NCI-H2029 treated with DMSO at 0.1 percent for 48 hours (cell line): ENCODE results near the gene LCE3B.
"Not testable (repeated sequence)": the region's sequence is repeated elsewhere in the genome, so short reads cannot be mapped to it uniquely, and the experiment has no call there.

Source experiments
- DNase-seq: peaks from one replicate; lab custom pipeline; 2025; lab: John Stamatoyannopoulos, UW

The LCE3B gene, protein sequence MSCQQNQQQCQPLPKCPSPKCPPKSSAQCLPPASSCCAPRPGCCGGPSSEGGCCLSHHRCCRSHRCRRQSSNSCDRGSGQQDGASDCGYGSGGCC

DNA sequence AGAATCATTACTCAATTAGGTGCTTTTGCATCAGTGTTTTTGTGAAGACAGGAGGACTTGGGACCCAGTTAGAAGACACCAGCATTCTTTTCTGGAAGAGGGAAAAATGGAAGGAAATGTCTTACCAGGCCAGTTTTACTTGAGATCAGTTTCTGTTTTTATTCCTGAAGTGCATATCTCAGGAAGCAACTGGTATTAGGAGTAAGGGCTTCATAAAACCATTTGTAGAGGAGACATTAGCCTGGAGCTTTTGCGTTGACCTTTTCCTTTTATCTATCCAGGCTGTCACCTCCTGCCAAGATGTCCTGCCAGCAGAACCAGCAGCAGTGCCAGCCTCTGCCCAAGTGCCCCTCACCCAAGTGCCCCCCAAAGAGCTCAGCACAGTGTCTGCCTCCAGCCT, at the start of gene LCE3B:
TSS of gene LCE3B (plus strand) at position 301 of the 400 bp plus-strand sequence. CDS start at position 301, 0 bp downstream.
- no peak for DNase-seq

DNA sequence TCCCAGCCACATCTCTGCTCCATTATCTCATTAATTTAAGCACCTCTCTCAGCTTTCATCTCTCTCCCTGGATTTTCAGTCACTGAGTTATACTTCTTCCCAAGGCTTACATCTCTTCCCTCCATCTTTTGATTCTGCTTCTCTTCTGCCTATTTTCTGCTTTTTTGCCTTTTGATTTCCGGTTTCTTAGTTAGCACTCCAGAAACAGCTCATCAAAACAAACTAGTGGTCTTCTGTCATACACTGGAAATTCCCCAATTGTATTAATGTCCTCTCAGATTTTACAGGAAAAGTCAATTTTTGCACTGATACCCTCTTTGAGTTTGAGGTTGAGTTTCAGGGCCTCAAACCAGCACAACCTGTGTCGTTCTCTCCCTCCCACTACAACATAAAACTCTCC, 48.5 kb upstream of the LCE3B start:
- no peak for DNase-seq

DNA sequence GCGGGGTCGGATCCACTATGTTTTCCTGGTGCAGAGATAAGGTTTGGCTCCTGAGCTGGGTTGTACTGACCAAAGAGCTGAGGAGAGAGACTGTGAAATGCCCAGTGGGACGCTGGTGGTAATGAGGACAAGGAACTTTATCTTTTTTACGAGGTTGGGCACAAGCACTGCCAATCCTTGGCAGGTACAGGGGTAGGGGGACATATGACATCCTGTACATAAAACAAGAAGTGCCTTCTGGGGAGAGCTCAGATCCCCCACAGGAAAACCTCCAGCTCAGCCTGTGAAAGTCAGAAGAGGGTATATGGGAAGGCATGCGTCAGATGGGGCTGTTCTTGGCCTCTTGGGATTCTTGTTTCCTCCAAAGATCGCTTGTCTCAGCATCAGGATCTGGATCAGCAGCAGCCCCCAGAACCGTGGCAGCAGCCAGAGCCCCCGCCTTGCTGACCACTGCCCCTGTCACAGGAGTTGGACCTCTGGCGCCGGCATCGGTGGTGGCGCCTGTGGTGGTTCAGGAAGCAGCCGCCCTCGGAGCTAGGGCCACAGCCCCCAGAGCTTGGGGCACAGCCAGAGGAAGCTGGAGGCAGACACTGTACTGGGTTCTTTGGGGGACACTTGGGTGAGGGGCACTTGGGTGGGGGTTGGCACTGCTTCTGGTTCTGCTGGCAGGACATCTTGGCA, 47.9 kb upstream of the LCE3B start:
- no peak for DNase-seq

DNA sequence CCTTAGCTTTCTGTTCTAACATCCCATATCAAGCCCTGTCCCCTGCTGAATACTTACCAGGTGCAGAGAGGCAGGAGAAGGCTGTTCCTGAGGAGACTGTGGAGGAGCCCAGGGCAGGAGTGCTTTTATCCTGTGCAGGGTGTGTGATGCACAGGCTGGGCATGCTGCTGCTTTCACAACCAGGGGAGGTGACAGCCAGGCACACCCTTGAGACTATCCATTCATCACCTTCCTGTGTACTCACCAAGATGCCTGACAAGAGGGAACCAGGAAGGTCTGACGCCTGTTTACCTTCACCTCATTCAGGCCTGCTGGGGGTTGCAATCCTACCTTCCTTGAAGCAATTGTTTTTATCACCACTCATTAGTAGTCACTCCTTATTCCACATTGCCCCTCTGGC, 46.9 kb upstream of the LCE3B start, which contains the start of gene LCE3E:
TSS of gene LCE3E (minus strand) at position 100 of the 400 bp plus-strand sequence. CDS start 572 bp downstream, outside the sequence.
- DNase-seq: no peak

- no peak for DNase-seq
Measured at GRCh38 chr1:152577168-152577567, 36.4 kb upstream of the LCE3B start.

DNA sequence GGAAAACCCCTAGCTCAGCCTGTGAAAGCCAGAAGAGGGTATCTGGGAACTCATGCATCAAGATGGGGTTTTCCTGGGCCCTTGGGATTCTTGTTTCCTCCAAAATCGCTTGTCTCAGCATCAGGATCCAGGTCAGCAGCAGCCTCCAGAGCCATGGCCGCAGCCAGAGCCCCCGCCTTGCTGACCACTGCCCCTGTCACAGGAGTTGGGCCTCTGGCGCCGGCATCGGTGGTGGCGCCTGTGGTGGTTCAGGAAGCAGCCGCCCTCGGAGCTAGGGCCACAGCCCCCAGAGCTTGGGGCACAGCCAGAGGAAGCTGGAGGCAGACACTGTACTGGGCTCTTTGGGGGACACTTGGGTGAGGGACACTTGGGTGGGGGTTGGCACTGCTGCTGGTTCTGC, 34.1 kb upstream of the LCE3B start:
- not testable (repeated sequence) for DNase-seq

GRCh38 chr1:152580433-152580832, 33.2 kb upstream of the LCE3B start, which contains the start of gene LCE3D:
Gene LCE3D, minus strand, starts transcription at chr1:152580516. Its CDS starts 580 bp downstream, at chr1:152579936.
- no peak for DNase-seq

DNA sequence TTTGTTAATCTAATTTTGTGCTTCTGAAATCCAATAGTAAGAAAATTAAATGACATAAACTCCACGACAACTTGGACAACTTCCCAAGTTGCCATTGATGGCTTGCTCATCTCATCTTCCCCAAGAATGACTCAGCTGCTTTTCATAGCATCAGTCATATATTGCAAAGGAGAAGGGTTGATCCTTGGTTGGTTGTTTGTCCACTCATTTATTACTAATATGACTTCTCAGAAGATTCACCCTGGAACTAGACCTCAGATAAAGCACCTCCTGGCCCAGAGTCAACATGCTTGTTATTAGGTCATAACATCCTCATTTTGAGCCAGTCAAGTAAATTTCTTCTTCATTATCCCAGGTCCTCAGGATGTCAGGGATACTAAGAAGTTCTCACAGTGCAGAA, 31.0 kb upstream of the LCE3B start:
- no peak for DNase-seq

DNA sequence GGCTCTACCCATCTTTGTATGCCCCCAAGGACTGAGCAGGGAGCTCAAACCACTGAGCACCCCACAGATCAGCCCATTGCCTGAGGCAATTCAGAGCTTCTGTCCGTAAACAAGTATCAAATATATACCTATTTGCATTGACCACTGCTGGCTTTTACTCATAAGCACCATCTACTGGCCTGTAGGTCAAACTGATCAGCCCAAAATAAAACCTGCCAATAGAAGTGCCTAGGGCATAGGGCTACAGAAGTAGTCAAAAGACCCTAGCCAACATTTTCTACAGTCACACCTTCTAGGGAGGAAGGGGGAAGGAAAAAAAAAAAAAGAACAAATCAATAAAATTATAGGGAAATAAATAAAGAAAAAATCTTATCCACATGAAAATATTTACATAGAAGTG, 28.0 kb upstream of the LCE3B start:
- no peak for DNase-seq

GRCh38 chr1:152596986-152597385, 16.6 kb upstream of the LCE3B start:
- no peak for DNase-seq

GRCh38 chr1:152599934-152600333, 13.7 kb upstream of the LCE3B start, which contains the start of gene LCE3C:
Gene LCE3C, plus strand, starts transcription at chr1:152600234. Its CDS starts 498 bp downstream, at chr1:152600732.
- DNase-seq: no peak

- DNase-seq: no peak
Measured at GRCh38 chr1:152621993-152622392, 8.4 kb downstream of the LCE3B start.

- DNase-seq: no peak
Measured at GRCh38 chr1:152622803-152623202, 9.2 kb downstream of the LCE3B start, which contains the start of gene LCE3A. Gene LCE3A, minus strand, starts transcription at chr1:152623103. Its CDS starts 0 bp downstream, at chr1:152623103.

DNA sequence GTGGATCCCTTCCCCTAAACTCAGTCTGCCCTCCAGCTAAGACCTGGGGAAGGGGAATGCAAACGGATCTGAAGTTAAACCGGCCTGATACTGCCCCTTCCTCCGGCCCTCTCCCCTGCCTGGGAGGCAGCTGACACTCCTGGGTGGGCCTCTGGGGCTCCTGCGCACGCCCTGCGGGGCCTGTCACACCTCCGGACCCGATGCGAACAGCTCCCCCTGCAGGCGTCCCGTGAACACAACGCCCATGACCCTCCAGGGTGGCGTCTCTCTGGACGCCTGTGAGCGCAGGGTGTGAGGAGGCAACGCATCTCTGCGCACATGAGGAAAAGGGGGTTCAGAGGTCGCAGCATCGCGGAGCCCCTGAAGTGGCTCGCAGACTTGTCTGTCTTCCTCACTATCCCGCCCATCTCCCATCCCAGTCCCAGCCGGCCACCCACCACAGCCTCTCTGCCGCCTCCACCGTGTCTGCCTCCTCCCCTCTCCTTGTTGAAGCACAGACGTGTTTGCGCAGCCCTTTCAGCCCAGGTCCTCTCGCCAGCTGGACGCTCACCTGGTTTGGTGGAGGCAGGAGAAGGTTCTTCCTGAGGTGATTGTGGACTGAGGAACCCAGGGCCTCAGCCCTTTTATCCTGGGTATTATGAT, 9.7 kb downstream of the LCE3B start:
- DNase-seq: no peak

DNA sequence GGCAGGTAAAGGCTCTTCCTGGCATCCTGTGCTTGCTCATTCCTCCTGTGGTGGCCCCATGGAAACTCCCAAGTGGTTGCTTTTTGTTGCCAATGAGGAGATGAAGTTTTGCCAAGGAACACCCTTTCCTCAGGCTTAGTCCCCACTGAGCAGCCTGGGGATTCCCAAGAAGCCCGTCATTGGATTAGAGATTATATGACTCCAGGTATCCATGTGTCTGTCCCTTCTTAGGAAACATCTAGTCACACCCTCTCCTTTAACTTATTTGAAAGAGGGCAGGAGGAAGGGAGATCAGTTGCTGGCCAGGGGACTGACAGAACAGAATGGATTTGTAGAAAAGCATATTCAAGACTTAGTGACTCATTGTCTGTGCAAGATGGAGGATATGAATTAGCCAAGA, 13.1 kb downstream of the LCE3B start:
- no peak for DNase-seq

- DNase-seq: no peak
Measured at GRCh38 chr1:152630596-152630995, 17.0 kb downstream of the LCE3B start.

GRCh38 chr1:152640351-152640750, 26.7 kb downstream of the LCE3B start:
- no peak for DNase-seq

DNA sequence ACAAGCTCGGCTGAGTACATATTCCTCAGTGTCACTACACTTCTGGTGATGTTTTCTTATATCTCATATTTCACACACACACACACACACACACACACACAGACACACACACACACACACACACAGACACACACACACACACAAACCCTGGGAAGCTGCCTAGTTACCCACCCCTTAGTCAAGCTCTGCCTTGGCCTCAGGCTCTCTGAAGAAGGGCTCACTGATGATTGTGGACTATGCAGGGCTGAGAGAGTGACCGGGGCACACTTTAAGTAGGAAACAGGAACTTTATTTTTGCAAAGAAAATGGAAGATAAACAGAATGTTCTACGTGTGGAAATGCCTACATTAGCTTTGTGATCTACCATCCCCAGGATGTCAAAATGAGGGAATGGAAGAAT, 30.3 kb downstream of the LCE3B start:
- DNase-seq: no peak

DNA sequence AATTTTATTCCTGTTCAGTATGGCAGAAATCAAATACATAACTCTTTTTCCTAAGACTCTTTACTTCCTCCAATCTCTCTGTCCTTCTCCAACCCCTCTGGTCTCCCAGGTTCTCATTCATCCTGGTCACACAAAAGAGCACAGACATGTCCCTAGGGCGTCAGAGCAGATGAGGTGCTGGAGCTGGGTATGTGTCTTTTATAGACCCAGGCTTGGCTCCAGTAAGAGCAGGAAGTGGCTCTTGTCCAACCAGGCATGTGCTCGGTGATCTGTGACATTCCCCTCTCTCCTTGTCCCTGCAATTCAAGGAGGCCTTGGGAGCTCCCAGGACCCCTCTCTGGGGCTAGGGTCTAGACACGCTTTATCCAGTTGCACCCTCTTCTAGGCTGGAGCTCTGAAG, 31.5 kb downstream of the LCE3B start:
- no peak for DNase-seq

- DNase-seq: no peak
Measured at GRCh38 chr1:152646656-152647055, 33.0 kb downstream of the LCE3B start.

DNA sequence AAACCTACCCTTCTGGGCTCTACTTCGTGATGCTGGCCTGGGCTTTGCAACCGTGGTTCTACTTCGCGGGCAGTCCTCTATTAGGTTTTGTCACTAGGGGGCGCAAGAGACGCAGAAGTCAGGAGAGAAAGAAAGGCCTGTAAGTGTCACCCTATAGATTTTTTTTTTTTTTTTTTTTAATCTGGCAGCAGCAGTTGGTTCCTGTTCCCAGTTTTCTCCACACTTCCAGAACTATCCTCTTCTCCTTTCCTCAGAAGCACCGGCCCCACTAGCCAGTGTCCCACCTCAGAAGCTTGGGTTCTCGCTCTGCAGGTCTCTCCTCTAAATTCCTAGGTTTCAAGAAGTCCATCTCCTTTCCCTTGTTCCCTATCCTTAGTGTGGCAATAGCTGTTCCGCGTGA, 40.5 kb downstream of the LCE3B start:
- DNase-seq: no peak

- DNase-seq: no peak
Measured at GRCh38 chr1:152656459-152656858, 42.8 kb downstream of the LCE3B start.

DNA sequence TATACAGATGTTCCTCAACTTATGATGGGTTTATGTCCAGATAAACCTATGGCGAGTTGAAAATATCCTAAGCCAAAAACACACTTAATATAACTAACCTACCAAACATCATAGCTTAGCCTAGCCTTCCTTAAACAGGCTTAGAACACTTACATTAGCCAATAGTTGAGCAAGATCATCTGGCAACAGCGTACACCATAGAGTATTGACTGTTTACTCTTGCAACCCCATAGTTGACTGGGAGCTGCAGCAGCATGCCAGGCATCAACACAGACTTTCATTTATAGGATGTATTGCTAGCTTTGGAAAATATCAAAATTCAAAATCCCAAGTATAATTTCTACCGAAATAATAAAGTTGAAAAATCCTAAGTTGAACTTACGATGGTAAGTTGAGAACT, 44.1 kb downstream of the LCE3B start:
- no peak for DNase-seq
